Natural killer cell (primary cell): ENCODE results near the gene FAAH. TPM values are rescaled to one million over a fixed set of nuclear protein-coding genes. Genes with fewer than 3 reads are reported as not detected.

ENCODE experiments used
- ATAC-seq, 3 donors: fragments of 150-1000 bp in 2 of 3; fragments of 200-7000 bp in 1 of 3; cut with Tn5 transposase; 1 replicate in 1 of 3; 2 replicates in 2 of 3; pipeline ENCODE4 v1.10.0; 2021; ENCODE audit warnings: mild to moderate bottlenecking in 2 of 3, moderate library complexity in 2 of 3
- DNase-seq, 2 donors: peaks; one replicate each; pipeline versions ENCODE4 v3.0.0 to v3.0.0-alpha.2; 2013 to 2021; ENCODE audit warnings: mixed read lengths in 1 of 2
- H3K27ac ChIP-seq: one replicate; pipeline ENCODE4 v1.5.1; 2013; ENCODE audit warnings: mild to moderate bottlenecking, low read length
- H3K27me3 ChIP-seq: one replicate; pipeline ENCODE4 v1.6.1; 2013; ENCODE audit warnings: low read length; ENCODE audit not compliant: control insufficient read depth, insufficient read depth
- H3K36me3 ChIP-seq: one replicate; pipeline ENCODE4 v1.6.1; 2013; ENCODE audit warnings: low read length; ENCODE audit not compliant: control insufficient read depth, insufficient read depth
- H3K4me1 ChIP-seq: one replicate; pipeline ENCODE4 v1.6.1; 2013; ENCODE audit warnings: low read length; ENCODE audit not compliant: control insufficient read depth, insufficient read depth
- H3K4me3 ChIP-seq: one replicate; pipeline ENCODE4 v1.5.1; 2013; ENCODE audit warnings: low read length
- H3K9me3 ChIP-seq: one replicate; pipeline ENCODE4 v1.6.1; 2013; ENCODE audit warnings: low read length; ENCODE audit not compliant: control insufficient read depth, insufficient read depth
- H3K27ac Mint-ChIP-seq, 2 donors: one replicate each; pipeline ENCODE4 v1.8.0; 2022; ENCODE audit warnings: mild to moderate bottlenecking in 2 of 2, mixed read lengths in 2 of 2, moderate library complexity in 1 of 2
- H3K27me3 Mint-ChIP-seq, 2 donors: one replicate each; pipeline ENCODE4 v1.8.0; 2022; ENCODE audit warnings: low read depth in 2 of 2, mixed read lengths in 2 of 2
- H3K36me3 Mint-ChIP-seq: one replicate; pipeline ENCODE4 v1.8.0; 2022; ENCODE audit warnings: mixed read lengths
- H3K4me1 Mint-ChIP-seq, 2 donors: one replicate each; pipeline ENCODE4 v1.8.0; 2022; ENCODE audit warnings: mixed read lengths in 2 of 2
- H3K4me3 Mint-ChIP-seq: one replicate; pipeline ENCODE4 v1.8.0; 2022; ENCODE audit warnings: mild to moderate bottlenecking, moderate library complexity, mixed read lengths
- H3K9me3 Mint-ChIP-seq, 2 donors: one replicate each; pipeline ENCODE4 v1.8.0; 2022; ENCODE audit warnings: mixed read lengths in 2 of 2
- CTCF ChIP-seq: fragments of 200-600 bp; IDR thresholded peaks from one replicate; pipeline ENCODE4 v1.8.0; 2022; ENCODE audit warnings: antibody characterized with exemption
- WGBS: methylation state at CpG from one replicate; pipeline ENCODE4 v1.1.7; 2013; ENCODE audit warnings: missing lambda C conversion rate; ENCODE audit not compliant: insufficient coverage; 5-methylcytosine and 5-hydroxymethylcytosine counted together
- intact Hi-C: fragments of 100-400 bp; cut with micrococcal nuclease; formaldehyde crosslinking; loops from one replicate; pipeline ENCODE4 v1.14.2; 2022
- total RNA-seq, 4 donors: library from RNA; stranded (reverse); fragments of 120-200 nt in 1 of 4; gene quantifications; one replicate each; pipeline versions ENCODE4 v1.2.3 to v1.2.4, GENCODE V29; 2013 to 2022

The FAAH gene
- total RNA-seq, 3 donors from 2014 or later (not counting 1 experiment from before 2014, with no cell fraction given): 4.7 to 10.0 (median 7.9) TPM

- no peaks in the 10 kb centered on the region for H3K36me3 Mint-ChIP-seq
- H3K4me3 Mint-ChIP-seq: no peak overlapping the region
- intact Hi-C loops: no loop called here
- H3K27me3 Mint-ChIP-seq: peaks cover 32 to 46% of the 10 kb centered on the region in 2 donors
- no peaks in the 10 kb centered on the region for H3K9me3 ChIP-seq
- TF ChIP-seq CTCF: no peak
- H3K9me3 Mint-ChIP-seq: no peaks in the 10 kb centered on the region
- no peak overlapping the region for H3K27ac Mint-ChIP-seq
- H3K4me1 ChIP-seq: no peaks in the 10 kb centered on the region
- ATAC-seq: no peak
- H3K27me3 ChIP-seq: no peaks in the 10 kb centered on the region
- no peak overlapping the region for H3K27ac ChIP-seq
- no peaks in the 10 kb centered on the region for H3K4me1 Mint-ChIP-seq
- no peak for DNase-seq
- 59% methylated on average over 4 of the region's 4 CpGs for WGBS
- H3K4me3 ChIP-seq: no peak overlapping the region
- H3K36me3 ChIP-seq: no peaks in the 10 kb centered on the region
These were observed 64.1 kb downstream of the FAAH start for GRCh38 chr1:46458190-46458589.

- DNase-seq (no peak), ATAC-seq (no peak)
- WGBS: 77% methylated on average over 7 of the region's 7 CpGs
- H3K9me3 Mint-ChIP-seq: no peaks in the 10 kb centered on the region
- intact Hi-C loops: no loop called here
- no peak overlapping the region for H3K4me3 Mint-ChIP-seq
- no peaks in the 10 kb centered on the region for H3K36me3 Mint-ChIP-seq
- no peaks in the 10 kb centered on the region for H3K27me3 ChIP-seq
- no peak for TF ChIP-seq CTCF
- no peak overlapping the region for H3K27ac ChIP-seq
- H3K4me3 ChIP-seq: no peak overlapping the region
- no peaks in the 10 kb centered on the region for H3K9me3 ChIP-seq
- H3K4me1 ChIP-seq: no peaks in the 10 kb centered on the region
- no peaks in the 10 kb centered on the region for H3K36me3 ChIP-seq
- H3K27me3 Mint-ChIP-seq: peaks cover 33 to 45% of the 10 kb centered on the region in 2 donors
- H3K4me1 Mint-ChIP-seq: no peaks in the 10 kb centered on the region
- no peak overlapping the region for H3K27ac Mint-ChIP-seq
These were observed 64.7 kb downstream of the FAAH start for GRCh38 chr1:46458846-46459245.

GRCh38 chr1:46459315-46459714 is 65.2 kb downstream of the FAAH start:
- H3K9me3 Mint-ChIP-seq: no peaks in the 10 kb centered on the region
- H3K27me3 ChIP-seq: no peaks in the 10 kb centered on the region
- H3K27ac Mint-ChIP-seq: no peak overlapping the region
- no peak overlapping the region for H3K27ac ChIP-seq
- H3K4me3 ChIP-seq: no peak overlapping the region
- WGBS: 75% methylated on average over 8 of the region's 8 CpGs
- no peak overlapping the region for H3K4me3 Mint-ChIP-seq
- no peak for TF ChIP-seq CTCF
- intact Hi-C loops: no loop called here
- H3K4me1 ChIP-seq: no peaks in the 10 kb centered on the region
- no peaks in the 10 kb centered on the region for H3K36me3 Mint-ChIP-seq
- H3K27me3 Mint-ChIP-seq: peaks cover 36 to 42% of the 10 kb centered on the region in 2 donors
- ATAC-seq (no peak), DNase-seq (no peak)
- H3K9me3 ChIP-seq: no peaks in the 10 kb centered on the region
- no peaks in the 10 kb centered on the region for H3K36me3 ChIP-seq
- H3K4me1 Mint-ChIP-seq: no peaks in the 10 kb centered on the region

- Histone ChIP-seq H3K9me3 (no peaks in the 10 kb centered on the region), H3K4me1 (peaks cover 3% of the 10 kb centered on the region), H3K27me3 (peaks cover 5% of the 10 kb centered on the region), H3K4me3 (no peak overlapping the region), H3K36me3 (no peaks in the 10 kb centered on the region), H3K27ac (no peak overlapping the region)
- no peak overlapping the region for H3K4me3 Mint-ChIP-seq
- no peak for DNase-seq
- intact Hi-C loops: no loop called here
- peaks cover 0 to 5% of the 10 kb centered on the region in 2 donors for H3K4me1 Mint-ChIP-seq
- no peak overlapping the region for H3K27ac Mint-ChIP-seq
- no peaks in the 10 kb centered on the region for H3K36me3 Mint-ChIP-seq
- no peak for ATAC-seq
- no peaks in the 10 kb centered on the region for H3K9me3 Mint-ChIP-seq
- WGBS: 70% methylated on average over 11 of the region's 11 CpGs
- no peak for TF ChIP-seq CTCF
- peaks cover 41% of the 10 kb centered on the region in 2 donors for H3K27me3 Mint-ChIP-seq
These were observed 67.1 kb downstream of the FAAH start for GRCh38 chr1:46461017-46461808.
